GM18867 (cell line): ENCODE measurements around the gene TTC13.

Source experiments
- ATAC-seq: cut with Tn5 transposase; IDR thresholded peaks from one replicate; pipeline ENCODE4 v1.9.1; 2021; ENCODE audit warnings: mild to moderate bottlenecking, moderate library complexity; ENCODE audit not compliant: unreplicated experiment

Gene TTC13

DNA sequence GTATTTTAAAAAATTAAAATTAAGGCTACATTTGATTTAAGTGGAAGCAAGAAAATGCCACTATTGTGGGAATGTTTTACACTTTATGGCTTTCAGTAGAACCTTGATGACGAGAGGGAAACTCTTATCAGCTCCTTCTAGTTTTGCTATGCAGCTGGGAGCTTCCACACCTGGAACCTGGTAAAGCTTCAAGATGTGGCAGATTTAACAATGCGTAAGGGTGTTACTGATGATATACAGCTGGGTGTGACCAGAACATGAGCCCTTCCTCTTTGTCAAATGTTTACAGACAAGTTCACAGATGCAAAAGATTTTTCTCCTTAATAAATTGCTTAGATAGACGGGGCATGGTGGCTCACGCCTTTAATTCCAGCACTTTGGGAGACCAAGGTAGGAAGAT lies 20.3 kb downstream of the TTC13 start:
- no peak for ATAC-seq

DNA sequence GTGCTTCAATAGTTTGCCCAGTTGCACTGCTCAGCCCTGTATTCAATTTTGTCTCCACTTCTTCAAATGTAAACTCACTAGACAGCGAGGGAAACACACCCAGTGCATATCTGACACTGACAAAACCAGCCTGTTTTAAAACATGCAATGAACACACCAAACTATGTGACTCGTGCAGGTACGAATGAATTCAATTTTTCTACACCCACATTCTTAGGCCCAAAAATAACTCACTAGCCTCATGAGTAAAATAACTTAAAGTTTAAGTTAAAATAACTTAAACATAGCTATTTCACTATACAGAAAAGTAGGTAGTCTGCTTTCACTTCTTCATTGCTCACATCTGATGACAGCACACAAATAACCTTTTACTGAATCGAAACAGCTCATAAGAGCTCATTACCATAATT lies 21.1 kb downstream of the TTC13 start:
- ATAC-seq = peak; percentile 88

DNA sequence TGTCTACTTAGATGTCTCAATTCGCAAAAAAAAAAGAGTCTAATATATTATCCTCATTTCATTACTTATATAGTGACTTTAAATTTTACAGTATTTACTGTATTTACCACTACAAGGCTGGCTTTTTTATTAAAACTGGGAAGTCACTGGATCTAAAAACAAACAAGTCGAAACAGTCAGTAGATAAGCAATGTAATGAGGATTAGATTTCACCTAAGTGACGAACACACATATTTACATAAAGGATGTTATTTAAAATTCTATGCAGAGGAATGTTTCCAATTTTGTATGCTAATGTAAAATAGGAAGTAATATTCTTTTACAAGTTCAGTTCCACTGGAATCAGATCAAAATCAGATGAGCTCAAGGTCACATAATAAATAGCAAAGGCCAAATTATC lies 28.3 kb downstream of the TTC13 start:
- no peak for ATAC-seq

DNA sequence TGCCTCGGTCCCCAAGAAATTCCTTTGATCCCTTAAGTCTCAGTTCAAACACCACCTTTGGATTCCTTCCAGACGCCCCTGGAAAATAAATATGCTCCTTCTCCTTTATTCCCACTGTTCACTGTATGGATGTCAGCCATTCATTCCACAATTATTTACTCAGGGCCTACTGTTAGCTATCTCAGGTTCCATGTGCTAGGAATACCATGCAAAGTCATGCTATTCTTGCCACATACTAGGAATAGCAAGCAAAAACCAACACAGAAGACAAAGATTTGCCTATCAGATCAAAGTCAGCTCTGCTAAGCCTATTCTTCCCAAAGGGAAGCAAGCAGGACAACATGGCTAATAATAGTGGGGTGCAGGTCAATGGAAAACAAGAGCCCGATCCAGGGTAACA lies 29.8 kb downstream of the TTC13 start:
- no peak for ATAC-seq

DNA sequence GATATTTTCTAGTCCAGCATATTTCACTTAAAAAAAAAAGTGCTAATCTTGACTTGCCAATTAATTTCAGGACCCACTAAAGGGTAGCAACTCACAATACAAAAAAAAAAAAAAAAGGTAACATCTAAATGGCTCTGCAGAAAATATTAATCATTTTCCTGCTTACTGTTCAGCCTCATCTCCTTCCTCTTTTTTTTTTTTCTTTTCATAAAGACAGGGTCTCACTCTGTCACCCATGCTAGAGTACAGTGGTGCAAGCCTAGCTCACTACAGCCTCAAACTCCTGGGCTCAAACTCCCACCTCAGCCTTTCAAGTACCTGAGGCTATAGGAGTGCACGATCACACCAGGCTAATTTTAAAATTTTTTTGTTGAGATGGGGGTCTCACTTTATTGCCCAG lies 30.4 kb downstream of the TTC13 start:
- no peak for ATAC-seq

DNA sequence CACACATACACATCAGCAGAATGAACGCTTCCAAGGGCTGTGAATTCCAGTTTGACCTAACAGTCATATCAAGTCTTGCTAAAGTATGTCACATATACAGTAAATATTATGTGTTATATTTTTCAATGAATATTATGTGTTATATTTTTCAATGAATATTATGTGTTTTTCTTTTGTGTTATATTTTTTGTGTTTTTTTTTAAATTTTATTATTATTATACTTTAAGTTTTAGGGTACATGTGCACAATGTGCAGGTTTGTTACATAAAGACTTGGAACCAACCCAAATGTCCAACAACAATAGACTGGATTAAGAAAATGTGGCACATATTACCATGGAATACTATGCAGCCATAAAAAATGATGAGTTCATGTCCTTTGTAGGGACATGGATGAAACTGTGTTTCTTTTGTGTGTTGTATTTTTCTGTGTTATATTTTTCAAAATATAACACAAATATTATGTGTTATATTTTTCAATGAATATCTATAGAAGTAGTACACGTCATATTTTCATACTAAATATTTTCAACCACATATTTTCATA lies 35.5 kb downstream of the TTC13 start:
- no peak for ATAC-seq

DNA sequence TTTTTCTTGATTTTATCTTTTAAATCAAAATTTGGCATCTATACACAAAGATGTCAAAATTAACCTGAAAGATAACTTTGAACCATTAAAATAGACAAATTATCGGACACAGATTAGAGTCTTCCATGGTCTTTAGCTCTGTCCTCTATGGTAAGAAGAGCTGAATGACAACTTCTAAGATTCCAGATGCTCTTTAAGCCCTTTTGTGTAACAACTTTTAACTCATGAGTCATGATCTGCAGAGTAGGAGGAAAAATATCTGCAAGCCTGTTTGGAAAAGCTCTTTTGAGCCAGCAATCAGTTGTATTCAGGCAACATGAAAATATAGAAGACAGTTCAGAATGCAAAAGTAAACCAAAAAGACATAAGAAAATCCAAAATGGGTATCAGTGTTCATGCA lies 37.8 kb downstream of the TTC13 start:
- ATAC-seq = no peak

DNA sequence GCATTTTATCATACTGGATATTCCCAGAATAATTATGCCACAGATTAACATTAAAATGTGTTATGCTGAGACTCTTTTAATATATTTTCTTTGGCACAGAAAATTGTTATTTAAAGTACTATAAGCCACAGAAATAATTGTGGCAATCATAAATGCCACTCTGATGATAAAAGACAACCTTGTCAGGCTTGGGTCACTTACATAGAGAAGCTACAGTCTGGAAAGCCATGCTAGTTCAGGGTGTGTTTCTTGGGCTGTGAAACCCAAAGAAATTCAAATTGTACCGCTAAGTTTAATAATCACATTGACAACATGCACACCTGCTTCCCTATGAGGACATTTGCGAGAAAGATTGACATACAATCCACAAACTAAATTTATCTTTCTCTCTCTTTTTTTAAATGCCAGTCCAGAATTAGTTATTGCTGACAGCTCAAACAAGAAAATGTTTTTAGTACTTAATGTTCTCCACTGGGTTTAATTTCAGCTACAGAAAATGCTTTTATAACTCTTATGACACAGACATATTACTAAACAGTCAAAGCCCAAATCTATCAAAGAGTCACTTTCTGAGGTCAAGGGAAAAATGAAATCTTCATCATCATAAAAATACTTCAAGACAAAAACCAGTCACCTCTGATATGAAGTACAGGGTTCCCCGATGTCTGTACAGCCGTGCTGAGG lies 38.7 kb downstream of the TTC13 start:
- no peak for ATAC-seq

DNA sequence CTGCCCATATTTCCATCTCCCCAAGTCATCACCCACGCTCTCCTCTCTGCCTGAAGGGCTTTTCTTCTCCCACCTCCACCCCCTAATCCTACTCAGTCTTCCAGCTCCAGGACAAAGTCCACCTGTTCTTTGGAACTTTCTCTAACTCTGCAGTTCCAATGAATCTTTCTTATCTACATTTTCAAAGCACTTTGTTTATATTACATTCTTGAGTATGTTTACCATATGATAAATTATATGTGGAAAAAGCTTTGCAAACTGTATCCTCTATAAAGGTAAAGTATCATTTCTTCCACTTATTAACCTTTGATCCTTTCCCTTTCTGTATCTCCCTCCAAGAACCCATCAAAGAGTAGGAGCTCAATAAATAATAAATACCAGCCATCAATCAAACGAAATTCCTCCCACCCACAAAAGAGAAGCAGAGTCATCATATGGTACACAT lies 39.7 kb downstream of the TTC13 start:
- no peak for ATAC-seq

DNA sequence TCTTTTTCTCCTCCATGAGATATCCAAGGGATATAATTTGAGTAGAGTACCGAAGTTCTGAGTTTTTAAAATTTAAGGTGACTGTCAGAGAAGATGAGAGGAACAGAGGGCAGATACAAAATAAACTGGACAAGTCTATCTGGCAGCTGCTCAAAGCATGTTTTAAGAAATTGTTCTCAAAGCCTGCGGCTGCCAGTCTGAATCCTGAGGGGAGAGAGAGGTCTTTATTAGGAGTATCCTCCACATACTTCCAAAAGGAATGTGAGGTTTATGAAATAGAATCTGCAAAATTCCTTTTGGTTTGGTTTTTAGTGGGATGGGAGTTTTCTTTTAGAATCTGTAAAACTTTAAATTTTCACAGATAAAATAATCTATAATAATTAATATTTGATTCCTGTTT lies 41.3 kb downstream of the TTC13 start:
- ATAC-seq = no peak

DNA sequence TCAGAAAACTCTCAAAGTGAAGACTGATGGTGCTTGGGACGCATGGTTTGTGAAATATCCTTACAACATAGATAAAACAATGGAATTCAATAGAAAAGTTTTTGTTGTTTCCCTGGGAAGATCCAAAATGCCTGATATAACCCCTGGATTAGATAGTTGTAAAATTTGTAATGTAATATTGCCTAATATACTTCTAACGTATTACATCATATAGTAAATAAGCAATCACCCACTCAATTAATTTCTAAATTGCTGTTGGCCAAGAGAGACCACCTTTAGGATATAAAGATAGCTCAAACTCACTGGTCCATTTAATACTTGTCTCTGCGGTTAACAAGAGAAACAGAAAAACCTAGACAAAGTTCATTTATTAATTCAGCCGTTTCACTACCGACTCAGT lies 42.2 kb downstream of the TTC13 start:
- no peak for ATAC-seq

DNA sequence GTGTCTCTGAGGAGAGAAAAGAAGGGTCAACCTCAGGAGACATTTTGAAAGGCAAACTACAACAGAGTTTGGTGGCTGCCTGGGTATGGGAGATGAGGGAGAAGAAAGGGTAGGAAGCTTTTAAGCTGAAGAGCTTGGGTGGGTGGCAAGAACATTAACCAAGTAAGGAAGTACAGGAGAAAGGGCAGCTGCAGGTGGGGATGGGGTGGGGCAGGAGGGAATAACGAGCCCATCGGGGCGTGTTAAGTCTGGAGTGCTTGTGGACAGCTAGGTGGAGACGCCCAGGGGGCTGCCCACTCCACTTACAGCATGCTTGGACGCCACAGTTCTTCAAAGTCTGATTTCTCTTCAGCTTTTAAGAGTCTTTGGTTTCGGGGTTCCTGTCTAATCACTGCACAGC lies 42.8 kb downstream of the TTC13 start:
- ATAC-seq = no peak

DNA sequence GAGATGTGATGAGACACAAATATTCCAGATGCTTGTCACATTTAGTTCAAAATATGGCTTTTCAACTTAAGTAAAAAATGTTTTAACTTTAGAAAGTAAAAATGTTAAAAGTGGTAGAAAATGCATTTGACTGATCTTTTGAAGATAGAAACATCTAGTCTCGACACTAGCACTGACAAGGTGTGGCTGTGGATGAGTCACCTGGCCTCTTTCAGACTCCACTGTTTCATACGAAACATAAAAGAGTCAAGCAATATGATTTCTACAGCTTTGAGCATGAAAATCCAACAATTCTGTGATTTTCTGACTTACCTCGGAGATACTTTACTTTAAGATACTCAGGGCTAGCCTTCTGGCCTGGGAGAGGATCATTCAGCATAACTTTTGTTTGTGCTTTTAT lies 47.7 kb downstream of the TTC13 start:
- ATAC-seq = no peak

DNA sequence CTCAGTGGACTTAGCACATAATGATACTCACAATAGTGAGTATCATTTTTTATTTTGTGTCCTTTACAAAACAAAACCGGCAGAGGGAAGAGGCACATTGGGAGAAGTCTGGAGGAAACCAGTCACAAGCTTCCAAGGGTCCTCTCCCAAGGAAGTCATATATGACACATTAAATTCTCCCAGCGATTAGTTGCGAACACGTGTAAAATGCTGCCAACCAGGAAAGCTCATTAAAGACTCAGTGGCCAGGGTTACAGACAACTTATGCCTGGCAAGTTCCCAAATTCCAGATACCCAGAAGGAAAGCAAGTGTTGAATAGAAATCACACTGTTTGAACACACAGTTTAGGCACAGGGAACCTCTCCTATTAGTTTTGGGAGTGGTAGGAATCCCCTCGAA lies 52.5 kb downstream of the TTC13 start:
- ATAC-seq = no peak

DNA sequence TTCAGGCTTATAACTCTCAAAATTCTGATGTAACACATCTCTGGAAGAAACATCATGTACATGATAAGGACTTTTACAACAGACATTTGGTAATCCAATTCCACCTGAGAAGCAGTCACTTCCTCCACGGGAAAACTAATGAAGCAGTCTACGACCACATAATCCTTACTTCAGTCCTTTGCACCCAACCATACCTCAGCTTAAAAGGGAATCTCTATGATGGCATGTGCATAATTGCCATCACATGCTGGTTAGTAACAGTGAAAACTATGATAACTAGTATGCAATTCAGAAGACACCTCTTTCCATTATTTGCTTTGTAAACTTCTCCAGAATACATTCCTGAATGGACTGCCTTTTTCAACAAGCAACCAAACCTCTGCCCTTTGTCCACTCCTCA lies 53.1 kb downstream of the TTC13 start:
- ATAC-seq = no peak

DNA sequence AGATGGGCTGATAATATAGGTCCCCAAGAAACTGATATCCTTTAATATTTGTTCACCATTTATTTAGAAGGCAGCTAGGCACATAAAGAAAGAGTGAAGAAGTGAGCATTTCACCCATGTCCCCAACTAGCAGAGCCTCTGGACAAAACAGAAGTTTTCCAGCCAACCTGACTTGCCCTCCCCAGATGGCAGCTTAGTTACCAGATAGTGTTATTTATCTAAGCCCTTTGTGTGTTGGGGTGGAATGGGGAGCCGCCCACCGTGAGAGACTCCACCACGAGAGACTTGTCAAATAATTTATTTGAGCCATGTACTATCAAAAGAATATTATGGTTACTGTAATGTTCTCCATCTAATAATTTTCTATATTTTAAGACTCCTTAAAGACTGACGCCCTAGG lies 55.5 kb downstream of the TTC13 start:
- no peak for ATAC-seq

DNA sequence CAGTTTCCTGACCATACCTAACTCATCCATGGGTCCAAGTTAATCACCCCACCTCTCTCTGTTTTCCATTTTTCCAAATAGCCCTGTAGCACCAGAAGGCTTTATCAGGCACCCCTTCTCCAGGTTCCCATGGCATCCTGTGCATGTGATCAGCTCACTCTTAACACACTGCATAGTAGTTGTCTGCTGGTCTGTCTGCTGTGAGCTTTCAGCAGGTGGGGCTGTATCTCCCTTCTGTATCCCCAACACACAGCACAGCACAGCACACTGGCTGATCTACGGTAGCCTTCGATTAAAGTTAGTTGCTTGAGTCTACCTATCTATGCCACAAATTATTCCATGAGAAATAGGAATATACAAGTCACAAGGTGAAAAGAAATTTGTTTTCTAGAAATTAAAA lies 56.0 kb downstream of the TTC13 start:
- ATAC-seq = no peak

DNA sequence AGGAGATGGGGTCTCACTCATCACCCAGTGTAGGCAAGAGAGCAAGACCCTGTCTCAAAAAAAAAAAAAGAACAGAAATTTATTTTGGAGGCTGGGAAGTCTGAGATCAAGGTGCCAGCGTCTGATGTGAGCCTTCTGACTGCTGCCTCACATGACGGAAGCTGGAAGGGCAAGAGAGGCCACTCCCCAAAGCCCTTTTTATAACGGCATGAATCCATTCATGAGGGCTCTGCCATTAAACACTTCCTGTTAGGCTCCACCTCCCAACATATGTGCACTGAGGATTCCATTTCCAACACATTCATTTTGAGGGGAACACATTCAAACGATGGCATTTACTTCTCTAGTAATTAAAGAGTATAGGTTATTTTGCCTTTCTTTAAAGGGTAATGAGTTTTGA lies 59.5 kb downstream of the TTC13 start:
- no peak for ATAC-seq

DNA sequence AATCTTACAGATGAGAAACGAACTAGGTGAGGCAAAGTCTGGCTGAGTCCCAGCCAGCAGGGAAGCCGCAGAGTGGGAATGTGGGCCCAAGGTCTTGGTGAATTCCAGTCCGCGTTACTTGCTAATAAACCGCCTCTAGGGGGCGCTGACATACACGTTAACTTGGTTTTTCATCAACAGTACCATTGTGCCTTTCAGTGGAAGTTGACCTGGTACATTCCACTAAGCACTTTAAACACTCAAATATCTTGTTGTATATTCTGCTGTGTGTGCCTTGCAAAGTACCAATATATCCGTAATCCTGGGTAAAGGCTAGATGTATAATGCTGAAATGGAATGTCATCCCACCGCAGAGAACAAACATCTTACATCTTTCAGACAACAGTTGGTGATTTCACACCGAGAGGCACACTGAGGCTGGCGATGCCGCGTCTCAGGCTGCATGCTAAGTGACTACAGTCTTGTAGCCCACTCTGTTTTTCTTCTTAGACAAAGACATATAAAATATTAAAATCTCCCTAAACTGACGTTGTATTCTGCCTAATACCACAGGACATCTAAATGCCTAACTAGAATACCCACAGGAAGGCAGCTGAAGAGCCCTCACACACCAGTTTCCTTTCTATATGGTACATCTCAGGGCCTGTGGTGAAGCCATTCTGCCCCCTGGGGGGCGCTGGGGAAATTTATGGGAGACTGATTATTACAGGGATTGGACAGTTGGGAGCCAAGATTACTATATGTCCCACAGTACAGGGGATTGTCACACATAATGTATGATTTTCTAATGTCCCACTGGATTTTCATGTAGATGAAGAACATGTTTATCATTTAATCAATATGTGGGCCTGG lies 61.2 kb downstream of the TTC13 start:
- peak; percentile 73 for ATAC-seq

DNA sequence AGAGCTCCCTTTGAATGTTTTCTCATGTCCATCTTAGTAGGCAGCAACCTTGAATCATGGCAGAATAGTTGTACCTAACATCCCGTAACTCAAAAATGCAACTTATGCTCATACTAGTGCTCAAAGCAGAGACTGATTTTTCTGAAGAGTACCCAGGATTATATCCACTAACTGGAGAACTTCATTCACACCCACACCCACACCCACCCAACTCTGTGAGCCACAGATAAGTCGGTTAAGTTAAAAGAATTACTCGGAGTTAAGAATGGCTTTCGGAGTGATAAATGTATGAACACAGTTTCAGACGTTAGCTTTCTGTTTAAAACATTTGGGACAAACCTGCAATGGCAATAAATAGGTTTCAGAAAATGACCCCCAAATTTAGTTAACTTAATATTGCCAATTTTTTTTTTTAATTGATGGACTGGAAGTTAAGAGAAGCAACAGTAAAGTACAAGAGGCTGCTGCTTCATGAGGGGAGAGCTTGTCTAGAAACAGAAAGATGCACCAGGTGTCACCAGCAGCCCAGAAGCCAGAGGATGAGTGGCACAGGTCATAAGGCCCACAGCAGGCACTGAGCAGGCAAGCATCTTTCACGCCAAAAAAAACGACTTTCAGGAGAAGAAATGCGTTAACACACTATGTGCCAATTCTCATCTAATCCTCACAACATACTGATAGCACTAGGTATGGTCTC lies 61.9 kb downstream of the TTC13 start:
- peak; percentile 17 for ATAC-seq

DNA sequence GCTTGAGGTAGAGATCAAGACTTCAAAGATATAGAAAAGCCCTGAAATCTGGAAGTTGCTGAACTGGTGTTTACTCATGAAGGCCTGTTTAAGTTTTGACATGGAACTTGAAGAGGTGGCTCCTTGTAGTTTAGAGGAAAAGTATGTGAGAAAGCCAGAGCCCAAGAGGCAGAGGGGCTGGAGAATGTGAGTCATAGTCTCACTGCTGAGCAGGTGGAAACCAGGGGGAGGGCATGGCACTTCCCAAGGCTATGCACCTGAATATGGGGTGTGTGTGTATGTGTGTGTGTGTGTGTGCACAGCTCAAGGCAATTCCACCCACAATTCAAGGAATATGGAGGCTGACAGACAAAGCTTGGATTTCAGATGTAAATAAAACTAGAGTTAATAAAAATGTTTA lies 63.6 kb downstream of the TTC13 start:
- ATAC-seq = no peak

DNA sequence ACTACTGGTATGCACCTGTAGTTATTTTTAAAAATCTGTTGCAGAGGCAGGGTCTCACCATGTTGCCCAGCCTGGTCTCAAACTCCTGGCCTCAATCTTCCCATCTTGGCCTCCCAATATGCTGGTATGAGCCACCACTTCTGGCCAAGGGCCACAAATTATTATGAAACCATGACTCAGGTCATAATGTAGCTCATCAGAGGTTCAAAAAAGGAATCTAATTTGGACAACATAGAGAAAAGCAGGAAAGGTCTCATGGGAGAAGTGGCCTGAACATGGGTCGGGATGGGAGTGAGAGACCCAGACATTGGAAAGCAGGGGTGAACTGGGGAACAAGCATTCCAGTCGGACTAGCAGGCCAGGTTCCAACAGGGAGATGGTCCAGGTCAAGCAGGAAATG lies 65.2 kb downstream of the TTC13 start:
- no peak for ATAC-seq
